DMS153 (cell line): ENCODE data around the gene ATP6V1A.

Experiments
- DNase-seq: peaks from one replicate; lab custom pipeline; 2025; lab: John Stamatoyannopoulos, UW

ATP6V1A gene

DNA sequence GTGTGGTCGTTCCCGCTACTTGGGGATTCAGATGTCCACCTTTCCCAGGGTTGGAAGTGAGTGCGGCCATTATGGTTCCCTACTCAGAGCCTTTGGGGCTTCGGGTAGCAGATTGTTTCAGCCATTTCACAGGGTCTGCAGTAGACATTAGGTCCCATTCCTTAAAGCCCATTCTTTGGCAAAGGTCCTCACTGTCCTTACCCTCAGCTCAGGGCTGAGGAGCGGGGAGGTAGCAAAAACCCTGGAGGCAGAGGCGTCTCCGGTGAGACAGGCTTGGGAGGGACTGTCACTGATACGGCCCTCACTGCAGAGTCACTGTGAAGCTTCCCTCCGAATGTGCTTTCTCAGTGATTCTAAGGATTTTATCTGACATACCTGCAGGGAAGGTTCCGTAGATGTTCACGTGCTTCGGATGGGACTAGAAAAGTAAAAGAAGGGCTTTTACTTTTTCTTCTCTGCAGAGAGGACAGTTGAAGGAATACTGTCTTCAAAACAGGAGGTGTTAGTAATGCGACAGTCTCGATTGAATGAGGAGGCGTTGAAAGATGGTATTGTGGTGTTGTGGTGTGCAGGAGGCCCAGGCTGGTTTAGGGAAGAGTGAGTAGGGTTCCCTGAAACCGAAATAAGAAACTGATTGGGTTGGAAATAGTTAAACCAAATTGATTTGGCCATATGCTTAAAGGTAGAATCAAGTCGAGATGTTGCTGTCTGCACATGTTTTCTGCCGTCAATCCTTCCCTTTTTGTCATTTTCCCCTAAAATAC, 630 bp downstream of the ATP6V1A start:
- DNase-seq: no peak

DNA sequence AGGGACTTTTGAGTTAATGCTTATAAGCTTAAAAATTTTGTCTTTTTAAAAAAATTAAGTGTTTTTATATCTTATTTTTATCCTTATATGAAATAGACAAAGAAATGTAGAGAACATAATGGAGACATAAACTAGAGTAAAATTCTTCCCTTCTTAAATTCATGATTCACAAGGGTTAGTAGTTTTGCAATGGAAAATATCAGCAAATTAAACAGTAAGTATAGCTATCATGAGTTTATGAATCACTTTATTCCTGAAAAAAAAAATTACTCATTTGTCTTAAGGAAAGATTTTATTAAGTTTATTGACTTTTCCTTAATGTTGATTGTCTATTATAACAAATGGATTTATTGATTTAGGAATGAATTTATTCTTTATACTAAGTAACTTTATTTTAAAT, 4.3 kb downstream of the ATP6V1A start:
- no peak for DNase-seq

DNA sequence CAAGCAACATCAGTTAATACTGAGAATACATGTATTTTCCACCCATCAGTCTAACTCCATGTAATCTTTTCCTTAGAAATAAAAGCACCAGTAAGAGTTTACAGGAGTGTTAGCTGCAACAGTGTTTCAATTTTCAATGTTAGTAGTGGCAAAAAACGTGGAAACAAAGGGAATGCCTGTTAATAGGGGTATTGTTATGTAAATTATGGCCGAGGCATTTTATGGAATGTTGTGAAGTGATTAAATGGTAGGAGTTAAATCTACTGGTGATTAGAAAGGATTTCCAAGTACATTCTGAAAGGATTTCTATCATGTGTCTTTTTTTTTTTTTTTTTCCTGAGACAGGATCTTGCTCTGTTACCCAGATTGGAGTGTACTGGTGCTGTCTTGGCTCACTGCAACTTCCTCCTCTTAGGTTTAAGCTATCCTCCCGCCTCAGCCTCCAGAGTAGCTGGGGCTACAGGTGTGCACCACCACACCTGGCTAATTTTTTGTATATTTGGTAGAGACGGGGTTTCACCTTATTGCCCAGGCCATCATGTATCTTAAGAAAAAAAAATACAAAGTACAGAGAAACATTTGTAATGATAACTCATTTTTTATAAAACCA, 6.6 kb downstream of the ATP6V1A start:
- no peak for DNase-seq

GRCh38 chr3:113754494-113755159, 7.8 kb downstream of the ATP6V1A start:
- no peak for DNase-seq

GRCh38 chr3:113758389-113759024, 11.7 kb downstream of the ATP6V1A start:
- DNase-seq: no peak

DNA sequence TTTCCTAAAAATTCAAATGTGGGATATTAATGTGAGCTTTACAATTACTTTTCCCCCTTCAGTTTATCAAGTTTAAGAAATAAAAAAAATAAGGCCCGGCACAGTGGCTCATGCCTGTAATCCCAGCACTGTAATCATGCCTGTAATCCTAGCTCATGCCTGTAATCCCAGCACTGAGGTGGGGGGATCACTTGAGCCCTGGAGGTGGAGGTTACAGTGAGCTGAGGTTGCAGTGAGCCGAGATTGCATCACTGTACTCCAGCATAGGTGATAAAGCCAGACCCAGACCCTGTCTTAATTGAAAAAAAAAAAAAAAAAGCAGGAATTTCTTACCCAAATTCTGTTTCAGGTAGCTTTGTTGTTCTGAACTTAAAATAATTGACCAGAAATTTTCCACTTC, 17.9 kb downstream of the ATP6V1A start:
- DNase-seq: no peak

GRCh38 chr3:113769551-113769950, 22.7 kb downstream of the ATP6V1A start:
- no peak for DNase-seq

DNA sequence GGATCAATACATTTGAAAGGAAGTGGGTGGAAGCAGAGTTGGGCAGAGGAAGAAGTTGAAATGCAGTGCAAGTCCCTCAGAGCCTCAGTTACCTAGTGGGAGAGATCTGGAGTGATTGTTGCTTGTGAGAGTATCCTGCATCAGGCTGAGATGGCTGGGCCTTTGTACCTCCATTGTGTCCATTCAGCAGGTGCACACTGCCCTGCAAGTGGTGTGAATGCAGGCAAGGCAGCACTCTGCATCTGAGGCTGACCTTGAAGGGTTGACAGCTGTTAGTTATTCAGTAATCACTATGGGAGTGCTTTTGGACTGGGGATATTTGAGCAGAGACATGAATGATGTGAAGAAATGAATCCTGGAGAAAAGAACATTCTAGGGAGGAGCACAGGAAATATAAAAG, 25.2 kb downstream of the ATP6V1A start:
- DNase-seq: no peak

GRCh38 chr3:113773381-113773780, 26.5 kb downstream of the ATP6V1A start:
- no peak for DNase-seq

DNA sequence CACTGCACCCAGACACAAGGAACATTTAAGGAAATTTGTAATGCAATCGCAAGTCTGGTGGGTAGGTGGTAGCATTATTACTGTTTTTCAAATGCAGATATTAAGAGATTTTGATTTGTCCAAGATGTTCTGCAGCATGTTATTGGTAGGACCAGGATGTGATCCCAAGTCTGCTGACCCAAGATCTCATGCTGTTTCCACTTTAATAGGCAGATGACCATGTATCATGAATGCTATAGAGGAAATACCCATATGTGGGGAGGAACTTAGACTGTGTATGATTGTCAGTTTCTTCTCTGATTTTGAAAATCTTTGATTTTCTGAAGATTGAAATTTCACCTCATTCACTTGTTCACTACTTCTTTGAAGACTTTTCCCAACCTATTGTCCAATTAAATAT, 28.7 kb downstream of the ATP6V1A start:
- DNase-seq: no peak

- no peak for DNase-seq
Measured at GRCh38 chr3:113776564-113776963, 29.7 kb downstream of the ATP6V1A start.

DNA sequence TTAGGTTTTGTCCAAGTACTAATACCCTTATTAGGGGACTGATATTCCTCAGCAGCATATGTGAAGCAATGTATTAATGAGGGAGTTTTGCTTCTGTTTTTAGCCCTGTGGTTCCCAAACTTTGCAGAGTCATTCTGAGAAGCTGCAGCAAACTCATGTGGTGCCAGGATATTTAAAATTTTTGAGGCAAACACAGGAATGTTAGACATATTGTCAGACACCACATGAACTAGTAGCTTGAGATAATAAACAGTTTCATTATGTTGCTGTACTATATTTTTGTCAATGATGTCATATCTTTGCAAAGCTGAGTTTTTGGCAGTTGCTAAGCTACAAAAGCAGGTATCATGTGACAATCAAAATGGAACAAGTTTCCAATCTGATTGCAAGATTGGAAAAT, 36.6 kb downstream of the ATP6V1A start:
- no peak for DNase-seq

- DNase-seq: no peak
Measured at GRCh38 chr3:113783980-113784379, 37.1 kb downstream of the ATP6V1A start.

DNA sequence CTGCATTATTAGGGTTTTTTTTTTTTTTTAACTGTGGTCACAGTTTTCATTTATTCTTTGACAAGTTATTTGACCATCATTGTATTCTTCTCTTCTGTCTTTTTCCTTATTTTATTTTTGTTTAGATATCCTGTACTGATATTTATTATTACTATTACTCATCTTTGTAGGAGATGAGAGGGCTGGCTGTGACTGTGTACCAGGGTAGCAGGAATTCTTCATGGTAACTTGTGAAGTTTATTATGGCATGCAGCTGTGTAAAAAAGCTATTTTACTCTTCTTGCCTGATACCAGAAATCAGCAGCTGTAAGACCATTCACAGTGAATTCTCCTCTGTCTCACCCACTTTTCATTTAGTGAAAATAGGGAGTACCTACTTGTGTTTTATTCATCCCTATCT, 44.5 kb downstream of the ATP6V1A start:
- no peak for DNase-seq

- no peak for DNase-seq
Measured at GRCh38 chr3:113794526-113794925, 47.7 kb downstream of the ATP6V1A start.

- DNase-seq: no peak
Measured at GRCh38 chr3:113795693-113796092, 48.9 kb downstream of the ATP6V1A start.

DNA sequence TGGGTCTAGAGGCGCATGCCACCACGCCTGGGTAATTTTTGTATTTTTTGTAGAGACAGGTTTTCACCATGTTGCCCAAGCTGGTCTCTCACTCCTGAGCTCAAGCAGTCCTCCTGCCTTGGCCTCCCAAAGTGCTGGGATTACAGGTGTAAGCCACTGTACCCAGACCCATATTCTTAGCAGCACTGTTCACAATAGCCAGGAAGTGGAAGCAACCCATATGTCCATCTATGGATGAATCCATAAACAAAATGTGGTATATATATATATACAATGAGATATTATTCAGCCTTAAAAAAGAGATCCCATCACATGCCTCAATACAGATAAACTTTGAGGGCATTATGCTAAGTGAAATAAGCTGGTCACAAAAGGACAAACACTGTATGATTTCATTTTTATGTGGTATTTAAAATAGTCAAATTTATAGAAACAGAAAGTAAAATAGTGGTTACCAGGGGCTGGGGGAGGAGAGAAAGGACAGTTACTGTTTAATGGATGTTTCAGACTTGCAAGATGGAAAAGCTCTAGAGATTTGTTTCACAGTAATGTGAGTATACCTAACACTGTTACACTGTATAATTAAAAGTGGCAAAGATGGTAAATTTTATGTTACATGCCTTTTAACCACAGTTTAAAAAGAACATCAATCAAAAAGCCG, 56.1 kb downstream of the ATP6V1A start:
- DNase-seq: no peak

DNA sequence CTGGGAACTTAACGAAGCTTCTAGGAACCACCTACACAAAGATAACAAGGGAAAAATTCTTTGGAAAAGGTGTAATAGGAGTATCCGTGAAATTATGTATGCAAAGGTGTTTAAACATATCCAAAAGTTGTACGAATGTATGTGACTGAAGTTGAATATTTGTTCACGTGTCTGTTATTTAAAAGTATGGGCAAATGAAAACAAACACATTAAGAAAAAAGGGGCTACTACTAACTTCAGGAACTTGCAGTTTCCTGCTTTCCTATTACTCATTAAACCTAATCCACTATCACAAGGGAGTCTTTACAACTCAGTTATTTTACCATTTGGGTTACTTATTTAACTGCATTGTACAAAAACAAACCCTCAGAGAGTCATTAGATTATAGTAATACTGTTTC, 57.8 kb downstream of the ATP6V1A start:
- no peak for DNase-seq

- DNase-seq: no peak
Measured at GRCh38 chr3:113805249-113805648, 58.4 kb downstream of the ATP6V1A start.

DNA sequence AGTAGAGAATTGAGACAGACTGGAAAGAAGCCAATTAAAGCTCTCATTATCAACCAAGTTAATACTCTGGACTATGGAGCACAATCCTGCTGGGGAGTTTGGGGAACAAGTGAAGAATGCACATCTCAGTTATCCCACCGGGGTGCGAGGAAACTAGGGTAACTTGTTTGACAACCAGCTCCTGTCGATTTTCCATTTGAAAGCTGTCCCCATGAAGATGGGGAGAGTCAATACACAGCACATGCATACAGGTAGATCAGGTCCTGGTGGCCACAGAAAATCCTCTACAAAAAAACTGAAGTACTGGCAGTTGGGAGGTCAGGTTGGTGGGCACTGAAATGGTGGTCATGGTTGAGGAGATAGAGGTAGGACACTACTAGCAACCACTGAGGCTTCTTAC, 66.0 kb downstream of the ATP6V1A start:
- no peak for DNase-seq

DNA sequence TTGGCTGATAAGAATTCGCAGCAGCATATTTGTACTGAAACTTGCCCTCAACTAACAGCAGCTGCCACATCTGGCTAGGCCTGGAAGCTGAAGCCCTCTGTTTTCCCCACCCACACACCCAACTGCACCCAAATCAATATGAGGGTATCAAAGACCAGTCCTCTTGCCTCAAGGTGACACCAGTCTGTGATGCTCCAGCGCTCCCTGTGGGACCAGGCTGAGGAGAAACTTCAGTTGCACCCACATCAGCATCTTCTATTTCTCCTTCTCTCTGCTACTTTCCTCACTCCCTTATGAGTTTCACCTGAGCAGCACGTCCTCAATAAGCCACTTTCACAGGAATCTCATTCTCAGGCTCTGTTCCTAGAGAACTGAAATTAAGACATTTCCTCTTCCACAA, 73.0 kb downstream of the ATP6V1A start:
- DNase-seq: no peak

- no peak for DNase-seq
Measured at GRCh38 chr3:113825090-113825489, 78.3 kb downstream of the ATP6V1A start.
